Measurements from ENCODE around the gene STPG3. TPM values are rescaled to one million over a fixed set of nuclear protein-coding genes. Genes with fewer than 3 reads are reported as not detected.
A peak's percentile ranks its signal among the peaks of the same experiment; 100 is the strongest.

The STPG3 gene
- total RNA-seq, 1 donor from 2014 or later: 0.78 TPM

DNA sequence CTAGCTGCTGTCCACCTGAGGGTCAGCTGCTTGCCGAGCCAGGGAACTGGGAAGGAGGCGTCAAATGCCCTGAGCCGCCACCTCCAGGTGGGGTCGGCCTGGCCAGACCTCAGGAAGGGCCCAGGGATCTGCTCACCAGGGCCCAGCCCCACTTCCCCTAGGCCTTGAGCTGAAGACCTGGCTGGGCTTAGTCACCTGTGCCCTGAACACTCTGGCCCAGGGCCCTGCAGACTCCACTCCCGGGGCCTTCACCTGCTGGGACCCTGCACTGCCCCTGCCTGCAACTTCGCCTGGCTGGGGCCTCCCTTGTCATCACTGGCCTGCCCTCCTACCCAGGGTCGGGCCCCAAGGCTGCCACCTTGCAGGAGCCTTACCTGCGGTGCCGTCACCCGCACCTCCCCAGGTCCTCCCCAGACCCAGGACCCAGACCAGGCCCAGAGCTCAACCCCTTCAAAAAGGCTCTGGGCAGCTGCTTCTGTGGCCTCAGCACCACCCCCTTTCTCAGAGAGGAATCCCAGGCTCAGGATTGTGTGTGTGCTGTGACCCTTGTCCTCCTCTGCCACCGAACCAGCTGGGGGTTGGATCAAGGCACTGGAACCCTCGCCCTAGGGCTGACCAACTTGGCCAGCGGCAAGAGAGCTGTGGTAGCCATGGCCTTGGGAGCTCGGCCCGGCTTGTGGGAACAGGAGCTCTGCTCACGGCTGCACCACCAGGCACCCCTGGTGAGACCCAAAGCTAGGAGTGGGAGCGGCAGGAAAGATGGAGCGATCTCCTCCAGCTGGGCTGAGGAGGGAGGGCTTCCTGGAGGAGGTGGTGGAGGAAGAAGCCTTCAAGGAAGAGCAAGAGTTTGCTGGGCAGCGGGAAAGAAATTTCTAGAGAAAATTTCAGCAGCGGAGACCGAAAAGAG lies 2.9 kb downstream of the STPG3 start:
- H3K36me3 Mint-ChIP-seq (ENCODE audit: unreplicated experiment): no peaks in the 10 kb centered on the region
- peaks cover 15% of the 10 kb centered on the region for H3K4me1 Mint-ChIP-seq (ENCODE audit: unreplicated experiment)
- no peak for TF ChIP-seq CTCF (IDR thresholded peaks at IDR 0.05)
- H3K27me3 Mint-ChIP-seq (ENCODE audit: unreplicated experiment): no peaks in the 10 kb centered on the region
- no peak for DNase-seq (ENCODE audit: extremely low spot score, unreplicated experiment)
- H3K4me3 Mint-ChIP-seq (ENCODE audit: unreplicated experiment): peak overlapping the region; percentile 87
- peak overlapping the region; percentile 79 for H3K27ac Mint-ChIP-seq (ENCODE audit: unreplicated experiment)
- no peaks in the 10 kb centered on the region for H3K9me3 Mint-ChIP-seq (ENCODE audit: unreplicated experiment)

DNA sequence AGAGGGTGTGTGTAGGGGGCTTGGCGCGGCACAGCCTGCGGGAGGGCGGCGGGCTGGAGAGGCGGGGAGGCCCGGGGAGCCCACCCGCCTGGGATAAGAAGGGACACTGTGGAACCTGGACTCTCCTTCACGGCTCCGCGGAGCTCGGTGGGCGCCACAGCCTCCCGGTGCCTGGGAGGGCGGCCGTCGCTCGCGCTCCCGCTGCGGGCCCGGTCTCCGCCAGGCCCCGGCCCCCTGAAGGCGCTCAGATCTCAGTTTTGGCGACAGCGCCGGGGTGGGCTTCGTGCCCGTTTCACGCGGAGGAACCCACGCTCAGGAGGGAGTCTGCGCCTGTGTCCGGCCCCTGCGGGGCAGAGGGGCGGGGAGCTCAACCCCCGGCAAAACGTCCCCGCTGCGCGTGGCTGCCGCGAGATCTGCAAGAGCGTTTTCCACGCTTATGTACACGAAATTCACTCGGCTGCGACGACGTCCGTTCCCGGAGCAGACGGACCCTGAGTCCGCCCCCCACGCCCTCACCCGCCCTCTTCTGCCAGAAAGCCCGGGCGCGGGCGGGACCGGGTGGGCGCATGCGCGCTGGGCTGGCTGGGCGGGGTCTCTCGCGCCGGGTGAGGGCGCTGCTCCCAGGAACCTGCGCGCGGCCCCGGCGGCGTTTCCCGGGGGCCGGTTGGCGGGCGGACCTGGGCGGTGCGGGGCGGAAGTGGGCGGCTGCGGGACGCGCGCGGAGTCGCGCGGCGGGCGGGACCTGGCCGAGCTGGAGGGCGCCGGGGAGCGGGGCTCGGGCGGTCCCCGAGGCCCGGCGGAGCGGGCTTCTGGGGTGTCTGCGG lies 3.8 kb downstream of the STPG3 start, which contains the start of gene NELFB:
Gene NELFB (plus strand): TSS at position 704 of the 824 bp plus-strand sequence.
- peak; percentile 98 for DNase-seq (ENCODE audit: extremely low spot score, unreplicated experiment)
- H3K4me1 Mint-ChIP-seq (ENCODE audit: unreplicated experiment): peaks cover 15% of the 10 kb centered on the region
- TF ChIP-seq CTCF (IDR thresholded peaks at IDR 0.05): no peak
- H3K36me3 Mint-ChIP-seq (ENCODE audit: unreplicated experiment): no peaks in the 10 kb centered on the region
- H3K27ac Mint-ChIP-seq (ENCODE audit: unreplicated experiment): peak within 1 kb of the TSS; percentile 79
- H3K9me3 Mint-ChIP-seq (ENCODE audit: unreplicated experiment): no peaks in the 10 kb centered on the region
- peak within 1 kb of the TSS; percentile 87 for H3K4me3 Mint-ChIP-seq (ENCODE audit: unreplicated experiment)
- H3K27me3 Mint-ChIP-seq (ENCODE audit: unreplicated experiment): no peaks in the 10 kb centered on the region

- TF ChIP-seq CTCF (IDR thresholded peaks at IDR 0.05): no peak
- no peaks in the 10 kb centered on the region for H3K36me3 Mint-ChIP-seq (ENCODE audit: unreplicated experiment)
- peak overlapping the region; percentile 85 for H3K4me3 Mint-ChIP-seq (ENCODE audit: unreplicated experiment)
- peak overlapping the region; percentile 41 for H3K27ac Mint-ChIP-seq (ENCODE audit: unreplicated experiment)
- no peaks in the 10 kb centered on the region for H3K27me3 Mint-ChIP-seq (ENCODE audit: unreplicated experiment)
- peaks cover 15% of the 10 kb centered on the region for H3K4me1 Mint-ChIP-seq (ENCODE audit: unreplicated experiment)
- H3K9me3 Mint-ChIP-seq (ENCODE audit: unreplicated experiment): no peaks in the 10 kb centered on the region
- no peak for DNase-seq (ENCODE audit: extremely low spot score, unreplicated experiment)
These were observed 4.5 kb downstream of the STPG3 start for GRCh38 chr9:137255448-137256114.

DNA sequence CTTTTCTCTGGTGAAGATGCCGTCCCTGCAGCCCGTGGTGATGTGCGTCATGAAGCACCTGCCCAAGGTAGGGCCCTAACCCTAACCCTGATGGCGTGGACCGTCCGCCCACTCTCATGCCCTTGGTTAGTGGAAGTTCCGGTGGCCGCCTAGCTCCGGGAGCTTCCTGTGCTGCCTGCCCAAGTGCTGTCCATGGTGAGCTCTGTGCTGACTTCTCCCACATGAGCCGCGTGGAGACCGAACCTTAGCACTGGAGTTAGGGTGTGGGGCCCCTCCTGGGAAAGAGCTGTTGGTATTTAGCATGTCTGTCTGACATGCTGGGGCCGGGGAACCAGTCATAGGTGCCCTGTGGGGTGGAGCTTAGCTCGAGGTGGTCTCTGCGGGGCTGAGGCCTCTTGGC lies 5.3 kb downstream of the STPG3 start:
- Mint-ChIP-seq H3K9me3 (ENCODE audit: unreplicated experiment) (no peaks in the 10 kb centered on the region), H3K27ac (ENCODE audit: unreplicated experiment) (no peak overlapping the region), H3K36me3 (ENCODE audit: unreplicated experiment) (no peaks in the 10 kb centered on the region), H3K4me3 (ENCODE audit: unreplicated experiment) (peak overlapping the region; percentile 85), H3K27me3 (ENCODE audit: unreplicated experiment) (no peaks in the 10 kb centered on the region), H3K4me1 (ENCODE audit: unreplicated experiment) (peaks cover 15% of the 10 kb centered on the region)
- DNase-seq (ENCODE audit: extremely low spot score, unreplicated experiment): no peak
- no peak for TF ChIP-seq CTCF (IDR thresholded peaks at IDR 0.05)
